Endothelial cell of umbilical vein (primary cell): ENCODE data around the gene GGA1. TPM values are rescaled to one million over a fixed set of nuclear protein-coding genes. Genes with fewer than 3 reads are reported as not detected.

ENCODE experiments used
- BruUV-seq: library from RNA; stranded (reverse); fragments of 400-500 nt; replicated peaks from 2 replicates; lab custom pipeline; 2021; lab: Mats Ljungman, UMichigan
- CTCF ChIA-PET: fragments of 300-600, 350-600 bp; sonication (Branson Sonifier 250); formaldehyde crosslinking; loops from one replicate; lab custom pipeline; 2021; ENCODE audit warnings: antibody characterized with exemption, inconsistent platforms; lab: Charles Lee
- POLR2A ChIA-PET: fragments of 300-600, 350-600 bp; sonication (Branson Sonifier 250); formaldehyde crosslinking; loops from one replicate; lab custom pipeline; 2021; ENCODE audit warnings: antibody characterized with exemption, inconsistent platforms; lab: Charles Lee
- DNase-seq: peaks from one replicate; pipeline ENCODE4 v3.0.0-alpha.2; 2011; ENCODE audit warnings: low read depth, low spot score
- FAIRE-seq: peaks from 2 replicates; lab custom pipeline; 2011; peaks lifted over from hg19 to GRCh38; lab: Jason Lieb, UNC
- H2AFZ ChIP-seq: 2 replicates; pipeline ENCODE4 v1.6.0; 2012; ENCODE audit warnings: low read depth, low read length, control low read depth, inconsistent platforms
- H3K27ac ChIP-seq: 2 replicates; pipeline ENCODE4 v1.5.1; 2011; ENCODE audit warnings: low read depth, mild to moderate bottlenecking, control low read depth, low read length, moderate library complexity; ENCODE audit not compliant: insufficient read depth
- H3K27me3 ChIP-seq, 2 experiments: 2 replicates each; pipeline versions ENCODE4 v1.6.0 to v1.6.1; 2011; ENCODE audit warnings: low read length in 2 of 2, mixed read lengths in 1 of 2; ENCODE audit not compliant: control insufficient read depth in 2 of 2, insufficient read depth in 2 of 2
- H3K36me3 ChIP-seq, 2 experiments: 2 replicates in 1 of 2; 3 replicates in 1 of 2; pipeline ENCODE4 v1.5.1; 2011; ENCODE audit warnings: low read length in 2 of 2, mild to moderate bottlenecking in 1 of 2, moderate library complexity in 1 of 2; ENCODE audit not compliant: control insufficient read depth in 2 of 2, insufficient read depth in 2 of 2; ENCODE audit errors: extremely low read depth in 1 of 2
- H3K4me1 ChIP-seq: 3 replicates; pipeline ENCODE4 v1.5.1; 2011; ENCODE audit warnings: mild to moderate bottlenecking, low read length; ENCODE audit not compliant: control insufficient read depth, insufficient read depth; ENCODE audit errors: extremely low read depth
- H3K4me2 ChIP-seq: 2 replicates; pipeline ENCODE4 v1.6.1; 2011; ENCODE audit warnings: low read length, control low read depth, mixed read lengths; ENCODE audit not compliant: insufficient read depth
- H3K4me3 ChIP-seq, 3 experiments: fragments of 200-600 bp in 1 of 3; sonication (generic), shearing (Covaris generic) in 1 of 3; replicated peaks in 1 of 3; 2 replicates each; pipeline ENCODE4 v1.5.1; 2011 to 2016; ENCODE audit warnings: control low read depth in 3 of 3, low read length in 3 of 3, mild to moderate bottlenecking in 2 of 3, inconsistent platforms in 1 of 3, low read depth in 1 of 3, moderate library complexity in 1 of 3; ENCODE audit not compliant: insufficient read depth in 1 of 3
- H3K79me2 ChIP-seq: 2 replicates; pipeline ENCODE4 v1.6.0; 2012; ENCODE audit warnings: low read length, inconsistent platforms; ENCODE audit not compliant: control insufficient read depth, insufficient read depth
- H3K9ac ChIP-seq: replicated peaks from 2 replicates; pipeline ENCODE3; 2011; ENCODE audit warnings: low read length, control low read depth; ENCODE audit not compliant: insufficient read depth; ENCODE audit errors: extremely low read depth
- H3K9me1 ChIP-seq: replicated peaks from 3 replicates; pipeline ENCODE4 v1.6.0; 2011; ENCODE audit warnings: mild to moderate bottlenecking, low read length; ENCODE audit not compliant: control insufficient read depth, insufficient read depth; ENCODE audit errors: extremely low read depth
- H3K9me3 ChIP-seq: replicated peaks from 2 replicates; pipeline ENCODE4 v1.5.1; 2012; ENCODE audit warnings: low read length, inconsistent platforms; ENCODE audit not compliant: control insufficient read depth, insufficient read depth
- H4K20me1 ChIP-seq: replicated peaks from 2 replicates; pipeline ENCODE3; 2011; ENCODE audit warnings: mild to moderate bottlenecking, low read length; ENCODE audit not compliant: control insufficient read depth, insufficient read depth; ENCODE audit errors: extremely low read depth
- EZH2 ChIP-seq: IDR thresholded peaks from 2 replicates; pipeline ENCODE4 v1.6.1; 2012; ENCODE audit warnings: borderline replicate concordance, low read depth, mild to moderate bottlenecking, moderate library complexity, low read length, inconsistent platforms; ENCODE audit not compliant: severe bottlenecking
- FOS ChIP-seq: IDR thresholded peaks from 2 replicates; pipeline ENCODE4 v1.6.1; 2011; ENCODE audit warnings: mild to moderate bottlenecking, low read length, moderate library complexity, borderline replicate concordance; ENCODE audit not compliant: insufficient read depth
- GATA2 ChIP-seq: IDR thresholded peaks from 2 replicates; pipeline ENCODE4 v1.7.0; 2011; ENCODE audit warnings: low read depth, mild to moderate bottlenecking, moderate library complexity, mixed read lengths, low read length; ENCODE audit not compliant: insufficient read length, insufficient read depth
- JUN ChIP-seq: IDR thresholded peaks from 2 replicates; pipeline ENCODE4 v1.6.1; 2011; ENCODE audit warnings: borderline replicate concordance, low read depth; ENCODE audit not compliant: insufficient read length, insufficient read depth
- MYC ChIP-seq: IDR thresholded peaks from one replicate; pipeline ENCODE4 v1.6.1; 2011; ENCODE audit warnings: mild to moderate bottlenecking, low read depth, low read length
- POLR2A ChIP-seq: IDR thresholded peaks from 2 replicates; pipeline ENCODE4 v1.6.1; 2012; ENCODE audit warnings: low read depth, mild to moderate bottlenecking, control low read depth, low read length
- POLR2AphosphoS5 ChIP-seq: IDR thresholded peaks from 2 replicates; pipeline ENCODE4 v1.6.1; 2012; ENCODE audit warnings: low read depth, mild to moderate bottlenecking, control low read depth, low read length, moderate library complexity; ENCODE audit not compliant: insufficient read depth
- dilution Hi-C: fragments of 300-500 bp; cut with MboI; formaldehyde crosslinking; loops from one replicate; pipeline ENCODE4 v1.15.0; 2019; ENCODE audit warnings: low sequenced_read_pairs; ENCODE audit not compliant: extremely low pct_ligation_motif_present
- intact Hi-C: fragments of 100-400 bp; cut with micrococcal nuclease; formaldehyde crosslinking; loops from one replicate; pipeline ENCODE4 v1.10.0; 2022
- polyA plus RNA-seq, 4 experiments: library from polyadenylated mRNA; depleted of rRNA in 3 of 4; stranded (reverse) in 3 of 4; unstranded in 1 of 4; fragments of >200 nt; gene quantifications; 2 replicates each; pipeline versions ENCODE4 v1.2.1 to v1.2.3, GENCODE V29; 2011 to 2012; ENCODE audit warnings: missing spikeins in 1 of 4
- total RNA-seq: library from RNA; stranded (reverse); gene quantifications from 2 replicates; pipeline ENCODE4 v1.2.3, GENCODE V29; 2021
- TF ChIP-seq, protein P1 (sequence below): IDR thresholded peaks from 2 replicates; pipeline ENCODE4 v1.6.1; 2011; ENCODE audit not compliant: insufficient read depth, insufficient read length
- TF ChIP-seq, protein P2 (sequence below), 2 donors: IDR thresholded peaks; 1 replicate in 1 of 2; 2 replicates in 1 of 2; pipeline ENCODE4 v1.5.1; 2011; ENCODE audit warnings: low read length in 2 of 2, mild to moderate bottlenecking in 2 of 2, moderate library complexity in 2 of 2, control low read depth in 1 of 2, inconsistent platforms in 1 of 2, low read depth in 1 of 2; ENCODE audit not compliant: insufficient read depth in 1 of 2; ENCODE audit errors: extremely low read depth in 1 of 2

GGA1 gene
- total and polyA plus RNA-seq, 2 donors (not counting 3 experiments of a cell fraction or from before 2014, with no cell fraction given) = 54.1 to 67.5 TPM

DNA sequence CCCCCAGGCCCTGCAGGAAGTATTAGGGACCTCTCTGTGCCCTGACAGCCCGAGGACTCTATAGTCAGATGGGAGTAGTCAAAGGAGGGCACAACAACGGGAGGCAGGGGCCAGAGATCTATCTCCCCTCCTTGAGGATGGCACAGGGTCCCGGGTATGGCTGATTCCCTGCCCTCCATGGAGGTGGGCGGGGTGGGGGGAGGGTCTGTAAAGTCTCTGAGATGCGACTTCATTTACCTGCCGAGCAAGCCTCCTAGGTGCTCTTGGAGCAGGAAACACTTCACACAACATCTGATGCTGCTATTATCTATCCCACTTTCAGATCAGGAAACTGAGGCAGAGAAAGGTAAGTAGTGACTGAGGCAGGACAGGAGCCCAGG, 49.1 kb upstream of the GGA1 start:
- POLR2A ChIA-PET = interaction anchor here (0.6 to 1.7 kb wide), 2 partner anchors 13 to 374 kb away, joined by 3 to 14 read pairs; no protein-coding TSS in a partner anchor
- Histone ChIP-seq H3K79me2 (peaks cover 38% of the 10 kb centered on the region), H3K9me3 (no peaks in the 10 kb centered on the region), H3K27ac (peak overlapping the region; percentile 62), H3K36me3 (peaks cover 0 to 2% of the 10 kb centered on the region in 2 experiments), H3K9me1 (no peaks in the 10 kb centered on the region), H3K4me2 (peak overlapping the region; percentile 29), H3K27me3 (no peaks in the 10 kb centered on the region), H3K9ac (peak overlapping the region; percentile 100), H4K20me1 (no peaks in the 10 kb centered on the region), H3K4me1 (peaks cover 50% of the 10 kb centered on the region), H3K4me3 (peak overlapping the region in 2 of 3 experiments; percentile 3 to 71), H2AFZ (peak overlapping the region; percentile 9)
- dilution Hi-C loops (no loop called here), intact Hi-C loops (no loop called here)
- no TSS peak for BruUV-seq
- FAIRE-seq = peak; percentile 64
- CTCF ChIA-PET = interaction anchor here (1.0 to 21.8 kb wide), 2 partner anchors 14 to 33 kb away, joined by 4 to 977 read pairs; no protein-coding TSS in a partner anchor
- no peak for DNase-seq
- no peak for TF ChIP-seq JUN
- TF ChIP-seq, protein P1, sequence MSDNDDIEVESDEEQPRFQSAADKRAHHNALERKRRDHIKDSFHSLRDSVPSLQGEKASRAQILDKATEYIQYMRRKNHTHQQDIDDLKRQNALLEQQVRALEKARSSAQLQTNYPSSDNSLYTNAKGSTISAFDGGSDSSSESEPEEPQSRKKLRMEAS = no peak
- TF ChIP-seq EZH2 = no peak
- no peak for TF ChIP-seq MYC
- TF ChIP-seq POLR2AphosphoS5 = no peak
- TF ChIP-seq, protein P2, sequence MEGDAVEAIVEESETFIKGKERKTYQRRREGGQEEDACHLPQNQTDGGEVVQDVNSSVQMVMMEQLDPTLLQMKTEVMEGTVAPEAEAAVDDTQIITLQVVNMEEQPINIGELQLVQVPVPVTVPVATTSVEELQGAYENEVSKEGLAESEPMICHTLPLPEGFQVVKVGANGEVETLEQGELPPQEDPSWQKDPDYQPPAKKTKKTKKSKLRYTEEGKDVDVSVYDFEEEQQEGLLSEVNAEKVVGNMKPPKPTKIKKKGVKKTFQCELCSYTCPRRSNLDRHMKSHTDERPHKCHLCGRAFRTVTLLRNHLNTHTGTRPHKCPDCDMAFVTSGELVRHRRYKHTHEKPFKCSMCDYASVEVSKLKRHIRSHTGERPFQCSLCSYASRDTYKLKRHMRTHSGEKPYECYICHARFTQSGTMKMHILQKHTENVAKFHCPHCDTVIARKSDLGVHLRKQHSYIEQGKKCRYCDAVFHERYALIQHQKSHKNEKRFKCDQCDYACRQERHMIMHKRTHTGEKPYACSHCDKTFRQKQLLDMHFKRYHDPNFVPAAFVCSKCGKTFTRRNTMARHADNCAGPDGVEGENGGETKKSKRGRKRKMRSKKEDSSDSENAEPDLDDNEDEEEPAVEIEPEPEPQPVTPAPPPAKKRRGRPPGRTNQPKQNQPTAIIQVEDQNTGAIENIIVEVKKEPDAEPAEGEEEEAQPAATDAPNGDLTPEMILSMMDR (IDR thresholded peaks at IDR 0.05; ENCODE audit: extremely low read depth in 1 of 2, insufficient read depth in 1 of 2, low read depth in 1 of 2, low read length in 2 of 2) = no peak
- no peak for TF ChIP-seq FOS
- TF ChIP-seq POLR2A = no peak
- TF ChIP-seq GATA2 = no peak
